ENCODE measurements around the gene GPBP1.

GRCh38 chr5:57195060-57195459 is 21.2 kb downstream of the GPBP1 start:
- TF ChIP-seq, protein P1, sequence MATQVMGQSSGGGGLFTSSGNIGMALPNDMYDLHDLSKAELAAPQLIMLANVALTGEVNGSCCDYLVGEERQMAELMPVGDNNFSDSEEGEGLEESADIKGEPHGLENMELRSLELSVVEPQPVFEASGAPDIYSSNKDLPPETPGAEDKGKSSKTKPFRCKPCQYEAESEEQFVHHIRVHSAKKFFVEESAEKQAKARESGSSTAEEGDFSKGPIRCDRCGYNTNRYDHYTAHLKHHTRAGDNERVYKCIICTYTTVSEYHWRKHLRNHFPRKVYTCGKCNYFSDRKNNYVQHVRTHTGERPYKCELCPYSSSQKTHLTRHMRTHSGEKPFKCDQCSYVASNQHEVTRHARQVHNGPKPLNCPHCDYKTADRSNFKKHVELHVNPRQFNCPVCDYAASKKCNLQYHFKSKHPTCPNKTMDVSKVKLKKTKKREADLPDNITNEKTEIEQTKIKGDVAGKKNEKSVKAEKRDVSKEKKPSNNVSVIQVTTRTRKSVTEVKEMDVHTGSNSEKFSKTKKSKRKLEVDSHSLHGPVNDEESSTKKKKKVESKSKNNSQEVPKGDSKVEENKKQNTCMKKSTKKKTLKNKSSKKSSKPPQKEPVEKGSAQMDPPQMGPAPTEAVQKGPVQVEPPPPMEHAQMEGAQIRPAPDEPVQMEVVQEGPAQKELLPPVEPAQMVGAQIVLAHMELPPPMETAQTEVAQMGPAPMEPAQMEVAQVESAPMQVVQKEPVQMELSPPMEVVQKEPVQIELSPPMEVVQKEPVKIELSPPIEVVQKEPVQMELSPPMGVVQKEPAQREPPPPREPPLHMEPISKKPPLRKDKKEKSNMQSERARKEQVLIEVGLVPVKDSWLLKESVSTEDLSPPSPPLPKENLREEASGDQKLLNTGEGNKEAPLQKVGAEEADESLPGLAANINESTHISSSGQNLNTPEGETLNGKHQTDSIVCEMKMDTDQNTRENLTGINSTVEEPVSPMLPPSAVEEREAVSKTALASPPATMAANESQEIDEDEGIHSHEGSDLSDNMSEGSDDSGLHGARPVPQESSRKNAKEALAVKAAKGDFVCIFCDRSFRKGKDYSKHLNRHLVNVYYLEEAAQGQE (IDR thresholded peaks at IDR 0.05; ENCODE audit: low read depth) = no peak
- TF ChIP-seq CEBPB (IDR thresholded peaks at IDR 0.05) (no peak), TCF12 (IDR thresholded peaks at IDR 0.05; ENCODE audit: low read depth) (no peak), EGR1 (IDR thresholded peaks at IDR 0.05) (no peak), USF1 (IDR thresholded peaks at IDR 0.05) (no peak), NFIC (IDR thresholded peaks at IDR 0.05) (no peak), RAD21 (IDR thresholded peaks at IDR 0.05; ENCODE audit: low read depth) (no peak)
- TF ChIP-seq, protein P2, sequence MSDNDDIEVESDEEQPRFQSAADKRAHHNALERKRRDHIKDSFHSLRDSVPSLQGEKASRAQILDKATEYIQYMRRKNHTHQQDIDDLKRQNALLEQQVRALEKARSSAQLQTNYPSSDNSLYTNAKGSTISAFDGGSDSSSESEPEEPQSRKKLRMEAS (IDR thresholded peaks at IDR 0.05) = no peak

Data from Ishikawa (cell line).